GM12878 (cell line): ENCODE data around the gene PLEKHA7.

Experiments used
- CREB1 ChIP-seq: IDR thresholded peaks from 2 replicates; pipeline ENCODE4 v1.6.1; 2012; ENCODE audit warnings: low read depth, mild to moderate bottlenecking, inconsistent platforms
- CTCF ChIP-seq, 3 experiments: IDR thresholded peaks in 2 of 3; conservative IDR thresholded peaks in 1 of 3; 2 replicates each; pipeline ENCODE4 v1.5.1; 2011; ENCODE audit warnings: low read depth in 3 of 3, low read length in 3 of 3, mild to moderate bottlenecking in 3 of 3, control low read depth in 2 of 3, moderate library complexity in 2 of 3, inconsistent platforms in 1 of 3, mixed read lengths in 1 of 3; ENCODE audit not compliant: control insufficient read depth in 2 of 3, insufficient read depth in 1 of 3; ENCODE audit errors: extremely low read depth in 1 of 3
- EZH2 ChIP-seq: IDR thresholded peaks from 2 replicates; pipeline ENCODE4 v1.6.1; 2012; ENCODE audit warnings: low read depth, mild to moderate bottlenecking, control low read depth, inconsistent platforms, low read length, borderline replicate concordance; ENCODE audit not compliant: control insufficient read depth
- HDAC2 ChIP-seq: fragments of 200-600 bp; sonication (generic); IDR thresholded peaks from 2 replicates; pipeline ENCODE4 v1.6.1; 2017
- POLR2A ChIP-seq: IDR thresholded peaks from 2 replicates; pipeline ENCODE4 v1.6.1; 2011; ENCODE audit warnings: low read depth, mild to moderate bottlenecking, low read length
- REST ChIP-seq: IDR thresholded peaks from 2 replicates; pipeline ENCODE4 v1.6.1; 2012; ENCODE audit warnings: mild to moderate bottlenecking, low read depth, low read length
- SKIL ChIP-seq: fragments of 450-650 bp; IDR thresholded peaks from 2 replicates; pipeline ENCODE4 v1.6.1; 2017; ENCODE audit warnings: mild to moderate bottlenecking, low read depth, inconsistent platforms; ENCODE audit not compliant: poor library complexity, severe bottlenecking
- YY1 ChIP-seq: IDR thresholded peaks from 2 replicates; pipeline ENCODE4 v1.6.1; 2011; ENCODE audit warnings: low read depth, mild to moderate bottlenecking, low read length
- TF ChIP-seq, protein P1 (sequence below): IDR thresholded peaks from 2 replicates; pipeline ENCODE4 v1.6.1; 2012; ENCODE audit warnings: low read depth, low read length, improper control_type of control experiment

DNA sequence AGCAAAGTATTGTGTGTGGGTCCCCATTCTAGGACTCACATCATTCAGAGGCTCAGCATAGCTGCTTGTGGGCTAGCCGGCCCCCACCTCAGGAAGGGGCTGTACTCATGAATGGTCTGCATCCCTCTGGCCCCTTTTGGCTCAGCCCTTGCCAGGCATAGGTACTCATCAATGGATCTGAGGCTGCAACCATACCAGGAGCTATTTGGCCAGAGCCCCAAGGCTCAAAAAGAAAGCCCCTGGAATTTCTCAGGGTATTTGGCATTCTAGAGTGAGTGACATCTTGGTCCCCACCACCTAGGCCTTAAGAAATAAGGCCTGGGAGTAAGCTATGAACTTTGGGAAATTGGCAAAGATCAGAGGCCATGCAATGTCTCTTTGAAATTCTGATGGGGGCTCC lies 38.3 kb downstream of the PLEKHA7 start:
- TF ChIP-seq YY1 (no peak), CTCF (IDR thresholded peaks at IDR 0.05 in 2 of 3, conservative IDR thresholded peaks at IDR 0.05 in 1 of 3; ENCODE audit: control insufficient read depth in 2 of 3, extremely low read depth in 1 of 3, insufficient read depth in 1 of 3, low read depth in 3 of 3, low read length in 3 of 3) (no peak), CREB1 (no peak), HDAC2 (no peak), SKIL (no peak), REST (no peak), POLR2A (no peak), EZH2 (no peak)
- TF ChIP-seq, protein P1, sequence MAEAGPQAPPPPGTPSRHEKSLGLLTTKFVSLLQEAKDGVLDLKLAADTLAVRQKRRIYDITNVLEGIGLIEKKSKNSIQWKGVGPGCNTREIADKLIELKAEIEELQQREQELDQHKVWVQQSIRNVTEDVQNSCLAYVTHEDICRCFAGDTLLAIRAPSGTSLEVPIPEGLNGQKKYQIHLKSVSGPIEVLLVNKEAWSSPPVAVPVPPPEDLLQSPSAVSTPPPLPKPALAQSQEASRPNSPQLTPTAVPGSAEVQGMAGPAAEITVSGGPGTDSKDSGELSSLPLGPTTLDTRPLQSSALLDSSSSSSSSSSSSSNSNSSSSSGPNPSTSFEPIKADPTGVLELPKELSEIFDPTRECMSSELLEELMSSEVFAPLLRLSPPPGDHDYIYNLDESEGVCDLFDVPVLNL = no peak
